ENCODE data around the gene RGS14.

DNA sequence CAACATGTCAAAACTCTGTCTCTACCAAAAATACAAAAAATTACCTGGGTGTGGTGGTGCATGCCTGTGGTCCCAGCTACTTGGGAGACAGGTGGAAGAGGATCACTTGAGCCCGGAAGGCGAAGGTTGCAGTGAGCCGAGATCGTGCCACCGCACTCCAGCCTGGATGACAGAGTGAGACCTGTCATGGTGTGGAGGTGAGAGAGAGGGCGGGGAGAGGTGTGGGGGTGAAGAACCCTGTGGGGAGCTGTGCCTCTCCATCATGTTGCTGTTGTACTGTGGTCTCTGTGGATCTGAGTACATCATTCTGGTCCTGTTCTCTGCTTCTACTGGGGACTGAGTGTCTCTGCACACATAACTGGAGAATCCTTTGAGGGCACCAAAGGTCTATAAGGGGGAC is 15.2 kb downstream of the RGS14 start:
- no peak for TF ChIP-seq RARB (CRISPR knock-in tag; IDR thresholded peaks at IDR 0.05)
- TF ChIP-seq PPARA (CRISPR knock-in tag; IDR thresholded peaks at IDR 0.05; ENCODE audit: borderline replicate concordance) = no peak
- TF ChIP-seq SNAI2 (CRISPR knock-in tag; IDR thresholded peaks at IDR 0.05) = no peak
